GM21825 (cell line): ENCODE data around the gene TCF7L2.

ENCODE experiments used
- ATAC-seq: cut with Tn5 transposase; IDR thresholded peaks from one replicate; pipeline ENCODE4 v1.9.1; 2021; ENCODE audit warnings: mild to moderate bottlenecking, moderate library complexity; ENCODE audit not compliant: unreplicated experiment

Gene TCF7L2

GRCh38 chr10:113139699-113140098, 189.7 kb downstream of the TCF7L2 start:
- ATAC-seq: no peak

DNA sequence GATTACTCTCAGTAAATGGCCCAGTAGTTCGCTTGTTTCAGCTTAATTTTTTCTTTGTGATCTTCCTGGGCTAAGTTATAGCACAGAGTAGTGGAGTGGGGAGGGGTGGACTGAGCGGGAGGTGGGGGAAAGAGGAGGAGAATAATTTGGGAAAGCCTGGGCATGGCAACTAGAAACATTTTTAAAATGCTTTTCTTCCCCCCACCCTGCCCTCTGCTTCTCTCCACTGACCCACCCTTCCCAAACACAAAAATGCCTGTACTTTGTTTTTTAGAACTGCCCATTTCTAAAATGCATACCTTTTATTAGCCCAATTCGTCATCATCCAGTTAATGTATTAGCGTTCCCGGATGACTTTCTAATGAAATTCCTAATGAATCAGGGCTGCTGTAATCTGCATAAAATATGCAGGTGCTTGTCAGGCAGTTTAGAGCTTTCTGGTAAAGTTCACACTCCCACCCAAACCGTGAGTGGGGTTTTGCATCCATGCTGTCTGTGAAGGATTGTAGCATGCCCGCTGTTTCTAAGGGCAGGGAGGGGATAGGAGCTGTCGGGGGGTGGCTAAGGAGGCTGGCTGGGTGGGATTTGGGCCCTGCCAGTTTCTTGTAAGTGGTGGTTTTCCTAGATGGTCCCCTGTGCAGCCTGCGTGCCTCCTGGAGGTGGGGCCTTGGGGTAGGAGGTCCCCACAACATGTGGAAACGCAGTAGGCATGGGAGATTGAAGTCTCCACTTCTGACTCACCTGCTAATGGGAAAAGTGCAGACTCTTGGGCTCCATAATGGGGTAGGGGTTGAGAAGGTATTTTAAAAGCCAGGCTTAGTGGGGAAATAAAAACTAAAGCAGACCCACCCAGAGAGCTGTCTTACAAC, 190.3 kb downstream of the TCF7L2 start:
- no peak for ATAC-seq

DNA sequence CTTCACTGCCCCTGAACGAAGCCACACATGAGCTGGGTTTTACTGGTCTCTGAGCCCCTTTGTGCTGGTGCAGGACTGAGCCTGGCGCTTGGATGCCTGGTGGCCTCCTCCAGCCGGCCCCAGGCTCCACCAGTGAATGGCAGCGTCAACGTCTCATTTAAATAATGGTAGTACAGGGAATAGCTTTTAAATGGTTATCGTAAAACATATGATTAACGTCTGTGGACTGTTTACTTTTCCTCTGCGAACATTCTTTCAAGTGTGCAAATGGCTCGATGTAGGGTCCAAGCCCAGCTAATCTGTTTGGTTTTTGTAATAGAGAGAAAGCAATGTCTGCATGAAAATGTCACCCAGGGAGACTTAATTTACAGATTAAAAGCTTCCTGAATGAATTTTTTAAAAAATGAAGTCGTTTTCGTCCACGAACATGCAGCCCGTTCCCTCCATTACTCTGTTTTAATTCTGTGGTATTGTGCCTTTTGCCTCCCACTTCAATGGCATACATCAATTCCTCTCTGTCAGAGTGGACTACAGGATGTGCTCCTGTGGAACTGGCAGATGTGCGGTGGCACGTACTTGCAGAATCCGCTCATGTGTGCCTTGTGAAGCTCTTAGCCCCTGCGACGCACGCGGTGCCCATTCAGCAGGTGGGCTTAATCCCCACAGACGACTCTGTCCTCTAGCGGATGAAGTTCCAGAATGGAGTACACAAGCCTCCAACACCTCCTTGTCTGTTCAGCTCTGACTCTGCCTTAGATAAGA, 192.7 kb downstream of the TCF7L2 start:
- ATAC-seq: no peak

DNA sequence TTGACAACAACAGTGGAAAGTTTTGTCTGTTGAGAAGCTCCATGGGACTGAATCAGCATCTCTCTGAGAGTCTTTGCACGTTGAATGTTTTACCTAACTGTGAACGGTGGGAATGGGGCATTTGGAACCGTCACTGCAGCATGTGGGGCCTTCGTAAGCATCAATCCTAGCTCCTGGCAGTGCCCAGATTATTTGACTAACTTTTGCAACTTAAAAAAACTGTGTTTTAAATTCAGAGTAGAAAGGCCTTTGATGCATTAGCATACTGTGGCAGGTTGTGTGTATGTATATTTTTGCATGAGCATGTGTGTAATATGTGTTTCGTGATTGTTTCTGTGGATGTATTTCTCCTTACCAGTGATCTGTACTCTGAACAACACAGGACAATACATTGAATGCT, 194.5 kb downstream of the TCF7L2 start:
- ATAC-seq: no peak

DNA sequence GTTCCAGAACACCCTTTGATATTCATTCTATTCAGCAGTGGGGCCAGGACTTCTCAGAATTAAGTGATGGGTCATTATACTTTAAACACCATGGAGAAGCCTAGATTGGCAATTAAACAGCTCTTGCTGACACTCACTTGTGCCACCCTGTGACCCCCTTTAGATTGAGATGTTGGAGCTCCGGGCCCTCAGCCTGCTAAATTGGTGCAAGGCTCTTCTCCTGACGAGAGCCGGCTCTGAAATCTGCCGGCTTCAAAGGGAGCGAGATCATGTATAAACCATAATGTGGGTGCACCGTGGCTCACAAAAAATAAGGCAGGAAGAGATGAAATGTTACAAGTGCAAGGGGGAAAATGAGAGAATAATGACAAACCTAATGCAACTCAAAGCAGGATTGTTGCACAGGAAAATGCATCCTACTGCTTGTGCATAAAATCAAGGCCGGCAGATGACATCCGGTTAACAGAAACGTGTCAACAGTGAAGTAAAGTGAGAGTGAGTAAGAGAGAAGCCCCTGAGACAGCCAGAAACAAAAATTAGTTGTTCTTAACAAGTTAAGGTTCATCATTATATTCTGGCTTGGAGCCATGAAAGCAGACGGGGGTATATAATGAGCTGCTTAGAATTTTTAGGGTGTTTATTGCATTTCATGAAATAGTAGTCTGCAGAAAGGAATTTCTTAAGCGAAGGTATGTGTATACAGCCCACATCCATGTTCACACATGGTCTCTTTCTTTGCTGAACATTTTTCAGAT, 198.2 kb downstream of the TCF7L2 start:
- no peak for ATAC-seq

GRCh38 chr10:113148901-113149300, 198.9 kb downstream of the TCF7L2 start:
- no peak for ATAC-seq

DNA sequence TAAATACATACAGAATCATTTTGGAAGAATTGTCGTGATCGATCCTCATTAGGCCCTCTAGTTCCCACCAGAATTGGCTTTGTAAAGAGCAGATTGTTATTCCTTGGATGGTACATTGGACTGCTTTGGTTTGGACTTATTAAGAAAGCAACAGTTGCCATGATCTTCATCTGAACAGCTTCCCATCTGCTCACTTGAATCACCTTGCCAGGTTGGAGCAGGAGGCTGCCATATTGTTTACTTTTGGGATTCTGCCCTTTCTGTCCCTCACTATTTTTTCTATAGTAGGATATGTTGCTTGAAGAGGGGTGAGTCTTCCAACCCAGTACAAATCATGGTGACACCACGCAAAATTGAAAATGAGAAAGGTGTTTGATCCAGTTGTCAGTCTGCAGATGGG, 199.6 kb downstream of the TCF7L2 start:
- no peak for ATAC-seq

DNA sequence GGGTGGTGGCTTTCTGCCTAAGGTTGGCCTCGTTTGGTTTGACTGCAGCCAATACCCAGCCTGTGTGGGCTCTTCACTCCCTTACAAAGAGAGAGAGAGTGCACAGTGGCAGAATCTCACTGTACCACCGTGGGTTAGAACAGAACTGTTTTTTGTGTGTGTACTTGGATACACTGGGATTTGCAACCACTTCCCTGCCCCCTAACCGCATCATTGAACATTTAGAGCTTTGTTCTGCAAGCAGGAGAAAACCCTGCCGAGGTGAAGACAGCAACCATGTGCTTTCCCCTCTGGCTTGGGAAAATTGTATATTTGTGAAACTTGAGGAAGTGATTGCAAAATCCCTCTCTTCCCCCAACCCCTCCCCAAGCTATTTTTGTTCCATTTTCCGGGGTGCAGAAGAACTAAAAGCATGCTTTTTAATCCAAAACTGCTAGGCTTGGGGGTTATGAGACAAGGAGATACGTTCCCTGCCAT, 201.2 kb downstream of the TCF7L2 start:
- ATAC-seq: no peak

DNA sequence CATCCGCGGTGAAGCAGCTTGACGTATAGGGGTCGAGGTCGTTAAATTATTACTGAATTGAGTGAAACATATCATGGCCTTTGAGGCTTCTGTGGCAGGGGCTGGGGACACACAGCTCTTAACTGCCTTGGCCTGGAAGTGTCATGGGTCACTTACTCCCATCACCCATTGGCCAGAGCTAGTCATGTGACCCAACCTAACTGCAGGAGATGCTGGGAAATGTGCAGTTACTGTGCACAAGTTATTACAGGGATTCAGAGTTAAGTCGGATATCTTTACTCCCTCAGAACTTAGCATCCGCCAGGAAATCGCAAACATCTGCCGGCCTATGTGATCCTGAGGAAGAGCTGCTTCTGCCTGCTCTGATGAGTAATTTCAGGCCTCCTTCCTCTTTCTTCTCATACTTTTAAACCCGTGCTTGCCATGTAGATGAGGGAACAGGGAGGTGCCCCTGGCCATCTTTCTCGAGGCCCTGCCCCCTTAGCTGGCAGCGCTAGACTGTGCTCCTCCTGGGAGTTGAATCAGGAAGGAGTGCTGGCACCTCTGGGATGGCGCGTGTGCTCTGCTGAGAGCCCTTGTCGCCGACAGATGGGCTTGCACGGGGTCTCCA, 203.6 kb downstream of the TCF7L2 start:
- ATAC-seq: no peak

DNA sequence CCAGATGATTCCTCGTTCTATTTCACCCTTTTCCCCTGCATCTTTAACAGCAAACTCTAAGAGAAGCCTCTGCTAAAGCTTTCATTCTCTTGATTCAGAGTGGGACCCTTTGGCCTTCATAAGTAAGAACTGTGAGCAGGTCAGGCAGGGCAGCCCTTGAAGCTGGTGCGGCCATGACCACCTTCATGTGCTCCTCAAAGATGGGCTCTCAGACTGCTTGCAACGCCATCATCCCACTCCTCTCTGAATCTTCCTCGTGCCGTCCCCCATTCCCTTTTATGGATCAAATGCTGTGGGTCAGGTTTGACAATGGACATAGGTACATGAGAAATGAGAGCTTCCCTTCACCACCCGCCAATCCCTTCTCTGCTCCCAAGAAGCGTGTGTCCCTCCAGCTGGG, 207.4 kb downstream of the TCF7L2 start:
- ATAC-seq: no peak

GRCh38 chr10:113158183-113158582, 208.1 kb downstream of the TCF7L2 start:
- ATAC-seq: no peak

GRCh38 chr10:113159563-113159962, 209.5 kb downstream of the TCF7L2 start:
- no peak for ATAC-seq

GRCh38 chr10:113160641-113161040, 210.6 kb downstream of the TCF7L2 start:
- no peak for ATAC-seq

DNA sequence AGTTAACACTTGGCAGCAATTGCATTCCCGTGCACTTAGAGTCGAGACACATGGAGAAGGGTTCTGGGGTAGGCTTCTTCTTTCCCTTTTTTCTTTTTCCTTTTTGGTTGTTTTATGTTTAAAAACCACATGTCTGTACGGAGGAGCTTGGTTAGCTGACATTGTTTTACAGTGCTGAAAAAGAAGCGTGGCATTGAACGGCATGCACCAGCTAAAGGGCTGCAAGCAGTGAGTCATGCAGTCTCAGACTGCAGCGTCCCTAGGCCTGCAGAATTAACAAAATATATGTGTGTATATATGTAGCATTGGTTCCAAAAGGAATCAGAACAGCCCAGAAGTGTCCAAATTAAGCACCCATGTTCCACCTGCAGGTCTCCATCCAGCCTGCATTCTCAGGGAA, 211.0 kb downstream of the TCF7L2 start:
- ATAC-seq: no peak

GRCh38 chr10:113162960-113163359, 212.9 kb downstream of the TCF7L2 start:
- no peak for ATAC-seq

DNA sequence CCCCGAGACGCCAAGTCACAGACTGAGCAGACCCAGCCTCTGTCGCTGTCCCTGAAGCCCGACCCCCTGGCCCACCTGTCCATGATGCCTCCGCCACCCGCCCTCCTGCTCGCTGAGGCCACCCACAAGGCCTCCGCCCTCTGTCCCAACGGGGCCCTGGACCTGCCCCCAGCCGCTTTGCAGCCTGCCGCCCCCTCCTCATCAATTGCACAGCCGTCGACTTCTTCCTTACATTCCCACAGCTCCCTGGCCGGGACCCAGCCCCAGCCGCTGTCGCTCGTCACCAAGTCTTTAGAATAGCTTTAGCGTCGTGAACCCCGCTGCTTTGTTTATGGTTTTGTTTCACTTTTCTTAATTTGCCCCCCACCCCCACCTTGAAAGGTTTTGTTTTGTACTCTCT, 215.6 kb downstream of the TCF7L2 start:
- no peak for ATAC-seq

DNA sequence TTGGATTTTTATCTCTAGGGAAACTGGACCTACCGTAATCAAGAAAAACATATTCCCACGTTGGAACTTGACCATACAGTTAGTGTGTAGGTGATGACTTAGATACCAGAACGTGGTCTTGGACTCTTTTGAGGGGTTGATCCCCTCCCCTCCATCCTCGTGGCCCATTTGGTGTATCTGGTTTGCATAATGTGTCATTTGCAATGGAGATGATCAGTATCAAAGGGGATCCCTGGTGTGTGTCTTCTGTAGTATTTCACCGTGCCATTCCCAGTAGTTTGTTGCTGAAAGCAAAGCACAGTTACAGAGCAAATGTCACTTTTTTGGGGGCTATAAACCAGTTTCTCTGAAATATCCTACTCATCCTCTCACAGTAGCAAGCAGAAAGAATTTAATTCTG, 217.7 kb downstream of the TCF7L2 start:
- ATAC-seq: no peak

- ATAC-seq: no peak
Measured at GRCh38 chr10:113168584-113168983, 218.5 kb downstream of the TCF7L2 start.

DNA sequence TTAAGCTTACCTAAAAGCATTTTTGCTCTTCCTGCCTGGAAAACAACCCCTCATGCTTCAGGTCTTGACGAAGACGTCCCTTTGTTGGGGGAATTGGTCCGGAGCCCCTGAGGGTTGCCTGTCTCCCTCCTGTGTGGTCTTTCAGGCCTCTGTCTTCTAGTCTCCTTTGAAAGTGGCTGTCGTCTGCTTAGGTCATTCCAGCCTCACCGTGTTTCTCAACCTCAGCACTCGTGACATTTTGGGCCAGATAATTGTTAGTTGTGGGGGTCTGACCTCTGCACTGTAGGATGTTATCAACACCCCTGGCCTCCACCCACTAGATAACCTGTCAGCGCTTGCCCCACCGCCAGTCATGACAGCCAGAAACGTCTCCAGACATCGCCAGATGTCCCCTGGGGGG, 219.1 kb downstream of the TCF7L2 start:
- no peak for ATAC-seq

DNA sequence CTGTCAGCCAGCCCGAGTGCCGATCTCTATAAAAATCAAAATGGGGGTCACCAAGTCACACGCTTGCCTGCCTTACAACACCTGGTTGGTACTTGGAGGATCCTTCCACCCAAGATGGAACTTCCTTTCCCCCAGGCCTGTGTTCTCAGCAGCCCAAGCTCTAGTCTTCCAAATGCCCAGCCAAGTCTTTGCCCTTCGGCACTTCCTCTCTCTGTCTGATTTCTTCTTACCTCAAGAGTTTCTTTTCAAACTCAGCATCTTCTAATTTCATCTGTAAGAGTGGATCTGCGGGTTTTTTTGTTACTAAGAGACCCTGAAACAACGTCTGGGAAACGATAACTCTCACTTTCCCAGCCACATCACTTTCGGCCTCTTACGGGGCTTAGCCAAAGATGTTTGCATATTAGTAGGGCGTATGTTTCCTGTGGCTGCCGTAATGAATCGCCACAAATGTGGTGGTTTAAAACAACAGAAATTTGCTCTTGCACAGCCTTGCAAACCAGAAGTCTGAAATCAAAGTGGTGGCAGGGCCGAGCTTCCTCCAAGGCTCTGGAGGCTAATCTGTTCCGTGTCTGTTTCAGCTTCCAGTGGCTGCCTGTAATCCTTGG, 219.9 kb downstream of the TCF7L2 start:
- ATAC-seq: peak; percentile 92

- ATAC-seq: no peak
Measured at GRCh38 chr10:113171662-113172061, 221.6 kb downstream of the TCF7L2 start.
